Measurements from ENCODE around the gene CELA2A.

Gene CELA2A

GRCh38 chr1:15448877-15449462 is 7.6 kb upstream of the CELA2A start:
- no peak for TF ChIP-seq CTCF (conservative IDR thresholded peaks at IDR 0.05)
- H3K27ac ChIP-seq: no peak overlapping the region

GRCh38 chr1:15449567-15449966 is 7.0 kb upstream of the CELA2A start:
- H3K27ac ChIP-seq: no peak overlapping the region
- TF ChIP-seq CTCF (conservative IDR thresholded peaks at IDR 0.05): no peak

- H3K27ac ChIP-seq: no peak overlapping the region
- TF ChIP-seq CTCF (conservative IDR thresholded peaks at IDR 0.05): no peak
Measured at GRCh38 chr1:15451014-15451722, 5.4 kb upstream of the CELA2A start.

GRCh38 chr1:15452216-15452615 is 4.3 kb upstream of the CELA2A start:
- no peak overlapping the region for H3K27ac ChIP-seq
- TF ChIP-seq CTCF (conservative IDR thresholded peaks at IDR 0.05): no peak

GRCh38 chr1:15452866-15453571 is 3.5 kb upstream of the CELA2A start:
- TF ChIP-seq CTCF (conservative IDR thresholded peaks at IDR 0.05): no peak
- no peak overlapping the region for H3K27ac ChIP-seq

- TF ChIP-seq CTCF (conservative IDR thresholded peaks at IDR 0.05): no peak
- H3K27ac ChIP-seq: no peak overlapping the region
Measured at GRCh38 chr1:15453734-15454133, 2.8 kb upstream of the CELA2A start.

GRCh38 chr1:15454256-15454655 is 2.3 kb upstream of the CELA2A start:
- TF ChIP-seq CTCF (conservative IDR thresholded peaks at IDR 0.05): no peak
- H3K27ac ChIP-seq: no peak overlapping the region

Measured in VCaP (cell line).